IMR-90 (cell line): Measurements from ENCODE around the gene SMCO4. TPM values are rescaled to one million over a fixed set of nuclear protein-coding genes. Genes with fewer than 3 reads are reported as not detected.

Experiments used
- ATAC-seq: fragments of 200-7000 bp; cut with Tn5 transposase; 2 replicates; pipeline ENCODE4 v1.9.1; 2020; ENCODE audit warnings: low read depth, mild to moderate bottlenecking, moderate library complexity
- BruUV-seq: library from RNA; stranded (reverse); fragments of 400-500 nt; replicated peaks from 2 replicates; lab custom pipeline; 2021; lab: Mats Ljungman, UMichigan
- CTCF ChIA-PET: fragments of 300-600 bp; formaldehyde crosslinking; extraction: SDS; loops from one replicate; lab custom pipeline; 2021; ENCODE audit warnings: antibody characterized with exemption; lab: Yijun Ruan, JAX
- POLR2A ChIA-PET: fragments of 300-600 bp; sonication (Branson Sonifier 250); formaldehyde crosslinking; loops from one replicate; lab custom pipeline; 2022; ENCODE audit warnings: antibody characterized with exemption; ENCODE audit not compliant: unreplicated experiment; lab: Charles Lee
- DNase-seq: peaks from one replicate; pipeline ENCODE4 v3.0.0; 2013
- H2AFZ ChIP-seq: replicated peaks from 2 replicates; pipeline ENCODE3; 2013; ENCODE audit warnings: low read length, mild to moderate bottlenecking; ENCODE audit not compliant: poor library complexity
- H2AK5ac ChIP-seq: 2 replicates; pipeline ENCODE4 v1.6.1; 2013; ENCODE audit warnings: low read depth, low read length, inconsistent platforms
- H2AK9ac ChIP-seq: replicated peaks from 2 replicates; pipeline ENCODE3; 2013; ENCODE audit warnings: mild to moderate bottlenecking, low read depth, low read length, moderate library complexity; ENCODE audit not compliant: poor library complexity
- H2BK120ac ChIP-seq: 2 replicates; pipeline ENCODE4 v1.6.1; 2013; ENCODE audit warnings: low read depth, low read length, inconsistent platforms
- H2BK15ac ChIP-seq: 3 replicates; pipeline ENCODE4 v1.6.1; 2013; ENCODE audit warnings: low read depth, low read length, inconsistent platforms
- H2BK20ac ChIP-seq: 2 replicates; pipeline ENCODE4 v1.6.1; 2013; ENCODE audit warnings: low read depth, mild to moderate bottlenecking, inconsistent platforms, low read length, moderate library complexity
- H2BK5ac ChIP-seq: 2 replicates; pipeline ENCODE4 v1.6.1; 2013; ENCODE audit warnings: mild to moderate bottlenecking, low read depth, low read length, inconsistent platforms; ENCODE audit not compliant: poor library complexity, severe bottlenecking
- H3K14ac ChIP-seq: replicated peaks from 2 replicates; pipeline ENCODE4 v1.6.1; 2013; ENCODE audit warnings: low read depth, low read length, inconsistent platforms
- H3K18ac ChIP-seq: 2 replicates; pipeline ENCODE4 v1.6.1; 2013; ENCODE audit warnings: low read depth, low read length, control low read depth
- H3K23ac ChIP-seq: 2 replicates; pipeline ENCODE4 v1.6.1; 2013; ENCODE audit warnings: low read depth, low read length, inconsistent platforms
- H3K27ac ChIP-seq: 2 replicates; pipeline ENCODE4 v1.5.1; 2013; ENCODE audit warnings: mild to moderate bottlenecking, control low read depth, low read length; ENCODE audit not compliant: insufficient read depth
- H3K27me3 ChIP-seq: 2 replicates; pipeline ENCODE4 v1.6.1; 2013; ENCODE audit warnings: low read length; ENCODE audit not compliant: control insufficient read depth, insufficient read depth
- H3K36me3 ChIP-seq: 2 replicates; pipeline ENCODE4 v1.6.1; 2013; ENCODE audit warnings: low read length, mixed read lengths; ENCODE audit not compliant: control insufficient read depth, insufficient read depth
- H3K4ac ChIP-seq: 2 replicates; pipeline ENCODE4 v1.6.1; 2013; ENCODE audit warnings: low read depth, low read length, inconsistent platforms
- H3K4me1 ChIP-seq: 2 replicates; pipeline ENCODE4 v1.6.1; 2013; ENCODE audit warnings: low read length, mixed read lengths; ENCODE audit not compliant: control insufficient read depth, insufficient read depth
- H3K4me2 ChIP-seq: 2 replicates; pipeline ENCODE4 v1.6.1; 2013; ENCODE audit warnings: low read depth, mild to moderate bottlenecking, control low read depth, low read length, moderate library complexity
- H3K4me3 ChIP-seq: 2 replicates; pipeline ENCODE4 v1.5.1; 2013; ENCODE audit warnings: low read depth, mild to moderate bottlenecking, control low read depth, low read length, moderate library complexity; ENCODE audit not compliant: insufficient read depth
- H3K56ac ChIP-seq: 2 replicates; pipeline ENCODE4 v1.6.1; 2013; ENCODE audit warnings: low read length, inconsistent platforms; ENCODE audit not compliant: insufficient read depth; ENCODE audit errors: extremely low read depth
- H3K79me1 ChIP-seq, 2 experiments: 2 replicates each; pipeline ENCODE4 v1.6.1; 2013; ENCODE audit warnings: low read length in 2 of 2, inconsistent platforms in 1 of 2, low read depth in 1 of 2
- H3K9ac ChIP-seq: 2 replicates; pipeline ENCODE4 v1.6.1; 2013; ENCODE audit warnings: low read depth, low read length, control low read depth
- H3K9me1 ChIP-seq: 2 replicates; pipeline ENCODE4 v1.6.1; 2013; ENCODE audit warnings: low read length, inconsistent platforms; ENCODE audit not compliant: insufficient read depth
- H3K9me3 ChIP-seq: 2 replicates; pipeline ENCODE4 v1.6.1; 2013; ENCODE audit warnings: low read length; ENCODE audit not compliant: control insufficient read depth, insufficient read depth
- H4K20me1 ChIP-seq: 2 replicates; pipeline ENCODE4 v1.6.1; 2013; ENCODE audit warnings: low read length, inconsistent platforms; ENCODE audit not compliant: insufficient read depth
- H4K5ac ChIP-seq: 2 replicates; pipeline ENCODE4 v1.6.1; 2013; ENCODE audit warnings: mild to moderate bottlenecking, low read depth, low read length, control low read depth
- H4K8ac ChIP-seq, 2 experiments: 2 replicates each; pipeline ENCODE4 v1.6.1; 2013; ENCODE audit warnings: low read depth in 2 of 2, low read length in 2 of 2, control low read depth in 1 of 2, inconsistent platforms in 1 of 2
- H4K91ac ChIP-seq: 2 replicates; pipeline ENCODE4 v1.6.1; 2013; ENCODE audit warnings: low read depth, low read length, inconsistent platforms; ENCODE audit not compliant: insufficient read depth
- BHLHE40 ChIP-seq: fragments of 150-350 bp; IDR thresholded peaks from 2 replicates; pipeline ENCODE4 v1.6.1; 2016; ENCODE audit warnings: mild to moderate bottlenecking, low read depth, low read length
- CEBPB ChIP-seq: IDR thresholded peaks from 2 replicates; pipeline ENCODE4 v1.6.1; 2012; ENCODE audit warnings: low read depth, low read length, improper control_type of control experiment
- CHD1 ChIP-seq: IDR thresholded peaks from 2 replicates; pipeline ENCODE4 v1.6.1; 2012; ENCODE audit warnings: low read depth, low read length, improper control_type of control experiment
- ELK1 ChIP-seq: fragments of 150-350 bp; IDR thresholded peaks from 2 replicates; pipeline ENCODE4 v1.6.1; 2016; ENCODE audit warnings: low read depth, mild to moderate bottlenecking, low read length, moderate library complexity, borderline replicate concordance
- FOS ChIP-seq: fragments of 150-350 bp; IDR thresholded peaks from 2 replicates; pipeline ENCODE4 v1.6.1; 2016; ENCODE audit warnings: low read depth, low read length
- MAFK ChIP-seq: IDR thresholded peaks from 2 replicates; pipeline ENCODE4 v1.6.1; 2012; ENCODE audit warnings: low read depth, low read length, improper control_type of control experiment
- NFE2L2 ChIP-seq: fragments of 150-350 bp; IDR thresholded peaks from 2 replicates; pipeline ENCODE4 v1.6.1; 2016; ENCODE audit warnings: low read depth, mild to moderate bottlenecking, low read length
- POLR2A ChIP-seq: IDR thresholded peaks from 2 replicates; pipeline ENCODE4 v1.6.1; 2012; ENCODE audit warnings: mild to moderate bottlenecking, low read depth, low read length
- RAD21 ChIP-seq: IDR thresholded peaks from 2 replicates; pipeline ENCODE4 v1.6.1; 2012; ENCODE audit warnings: low read length, improper control_type of control experiment
- RCOR1 ChIP-seq: IDR thresholded peaks from 2 replicates; pipeline ENCODE4 v1.6.1; 2012; ENCODE audit warnings: mild to moderate bottlenecking, low read length, improper control_type of control experiment; ENCODE audit not compliant: insufficient replicate concordance
- RFX5 ChIP-seq: IDR thresholded peaks from 2 replicates; pipeline ENCODE4 v1.8.0; 2012; ENCODE audit warnings: low read depth, mild to moderate bottlenecking, low read length, moderate library complexity
- SMC3 ChIP-seq: fragments of 150-350 bp; IDR thresholded peaks from 2 replicates; pipeline ENCODE4 v1.6.1; 2016; ENCODE audit warnings: low read depth, mild to moderate bottlenecking, antibody characterized with exemption, low read length, moderate library complexity
- USF2 ChIP-seq: fragments of 150-350 bp; IDR thresholded peaks from 2 replicates; pipeline ENCODE4 v1.6.1; 2017; ENCODE audit warnings: mild to moderate bottlenecking, antibody characterized with exemption, low read length, low read depth
- WGBS, 2 experiments: methylation state at CpG; one replicate each; pipeline versions ENCODE4 v1.1.5 to v1.1.7; 2013; ENCODE audit warnings: missing lambda C conversion rate in 2 of 2; ENCODE audit not compliant: insufficient read length in 1 of 2; ENCODE audit errors: extremely low coverage in 2 of 2; 5-methylcytosine and 5-hydroxymethylcytosine counted together
- dilution Hi-C: fragments of 300-500 bp; cut with HindIII; formaldehyde crosslinking; loops from one replicate; pipeline ENCODE4 v1.14.3; 2018; ENCODE audit warnings: low sequenced_read_pairs; ENCODE audit not compliant: unreplicated experiment
- in situ Hi-C: fragments of 300-500 bp; cut with MboI; formaldehyde crosslinking; loops from 3 replicates; pipeline ENCODE4 v1.14.3; 2019; ENCODE audit warnings: low sequenced_read_pairs, inconsistent platforms, mixed read lengths
- intact Hi-C: fragments of 100-400 bp; cut with micrococcal nuclease; formaldehyde crosslinking; loops from 2 replicates; pipeline ENCODE4 v1.10.0; 2022
- polyA plus RNA-seq, 3 experiments: library from polyadenylated mRNA; depleted of rRNA; stranded (reverse); fragments of >200 nt; gene quantifications; 2 replicates each; pipeline ENCODE4 v1.2.3, GENCODE V29; 2012; ENCODE audit warnings: low replicate concordance in 1 of 3
- total RNA-seq: library from RNA; depleted of rRNA; stranded (reverse); fragments of >200 nt; gene quantifications from 2 replicates; pipeline ENCODE4 v1.2.3, GENCODE V29; 2012

SMCO4 gene
- total and polyA plus RNA-seq, 2 of the 4 experiments (the other 2 are of a cell fraction): 2.2 to 17.7 TPM

- H3K4me2 ChIP-seq: no peak overlapping the region
- H3K56ac ChIP-seq: no peak overlapping the region
- H3K27ac ChIP-seq: no peak overlapping the region
- H2BK5ac ChIP-seq: no peak overlapping the region
- intact Hi-C loops: no loop called here
- no peak overlapping the region for H2BK20ac ChIP-seq
- no peaks in the 10 kb centered on the region; the same call in 1 of the 2 replicates for H4K20me1 ChIP-seq
- H3K9me3 ChIP-seq: no peaks in the 10 kb centered on the region
- no peak overlapping the region for H3K23ac ChIP-seq
- TF ChIP-seq USF2 (no peak), NFE2L2 (no peak), RAD21 (no peak), RCOR1 (no peak), ELK1 (no peak), SMC3 (no peak), RFX5 (no peak), FOS (no peak), MAFK (no peak), POLR2A (no peak), CEBPB (no peak), CHD1 (no peak), BHLHE40 (no peak)
- dilution Hi-C loops: no loop called here
- DNase-seq (peak; percentile 62), ATAC-seq (peak; percentile 76)
- in situ Hi-C loops: no loop called here
- 0 out of 4 replicates have a peak, but pooled peaks cover 0 to 4% of the 10 kb centered on the region in 2 experiments for H3K79me1 ChIP-seq
- H2AK9ac ChIP-seq: no peak overlapping the region
- H3K9ac ChIP-seq: no peak overlapping the region
- H3K27me3 ChIP-seq: no peaks in the 10 kb centered on the region
- no CpG with 5 or more reads among the region's 3 CpGs for WGBS, 2 experiments
- no peak overlapping the region for H2BK15ac ChIP-seq
- no TSS peak for BruUV-seq
- POLR2A ChIA-PET: no interaction called here
- H3K14ac ChIP-seq: no peak overlapping the region
- no peak overlapping the region for H3K18ac ChIP-seq
- no peak overlapping the region for H4K5ac ChIP-seq
- CTCF ChIA-PET: no interaction called here
- H3K4me3 ChIP-seq: no peak overlapping the region
- no peaks in the 10 kb centered on the region for H3K36me3 ChIP-seq
- H2AK5ac ChIP-seq: no peak overlapping the region
- no peak overlapping the region for H4K91ac ChIP-seq
- H3K9me1 ChIP-seq: peaks cover 8% of the 10 kb centered on the region
- no peak overlapping the region for H3K4ac ChIP-seq
- no peak overlapping the region for H2AFZ ChIP-seq
- H3K4me1 ChIP-seq: peaks cover 3% of the 10 kb centered on the region; the same call in 1 of the 2 replicates
- H4K8ac ChIP-seq: no peak overlapping the region
- H2BK120ac ChIP-seq: no peak overlapping the region
These were observed 58.5 kb downstream of the SMCO4 start for GRCh38 chr11:93484716-93485115.
